Hematopoietic multipotent progenitor cell treated with erythropoietin and hydrocortisone succinate and interleukin-3 and kit ligand, for 17 days (in vitro differentiated cells): ENCODE measurements around the gene ACOX1.

Experiments
- DNase-seq: peaks from one replicate; pipeline ENCODE4 v3.0.0-alpha.2; 2015; ENCODE audit warnings: low spot score

ACOX1 gene

GRCh38 chr17:76008630-76009425 is 29.9 kb upstream of the ACOX1 start:
- DNase-seq, result no peak

- DNase-seq, result no peak
Observed at GRCh38 chr17:76008208-76008607, 29.2 kb upstream of the ACOX1 start.

- no peak for DNase-seq
Observed at GRCh38 chr17:76007850-76008165, 28.8 kb upstream of the ACOX1 start.

- DNase-seq, result no peak
Observed at GRCh38 chr17:76007131-76007849, 28.3 kb upstream of the ACOX1 start.

- peak; percentile 87 for DNase-seq
Observed at GRCh38 chr17:76005263-76006149, 26.5 kb upstream of the ACOX1 start.

GRCh38 chr17:76004750-76005262 is 25.8 kb upstream of the ACOX1 start:
- no peak for DNase-seq

GRCh38 chr17:76003915-76004314 is 24.9 kb upstream of the ACOX1 start:
- no peak for DNase-seq

GRCh38 chr17:76002100-76002499 is 23.1 kb upstream of the ACOX1 start:
- DNase-seq, result no peak

GRCh38 chr17:76000755-76001521 is 22.0 kb upstream of the ACOX1 start, which contains the start of gene CDK3:
TSS of gene CDK3 (plus strand) at chr17:76000855. CDS start at chr17:76001426, 571 bp downstream.
- DNase-seq, result no peak

- DNase-seq, result peak; percentile 62
Observed at GRCh38 chr17:76000016-76000754, 21.2 kb upstream of the ACOX1 start.

- DNase-seq, result no peak
Observed at GRCh38 chr17:75998327-75998795, 19.4 kb upstream of the ACOX1 start.

- DNase-seq, result no peak
Observed at GRCh38 chr17:75996665-75997590, 18.0 kb upstream of the ACOX1 start.

- no peak for DNase-seq
Observed at GRCh38 chr17:75995385-75995925, 16.5 kb upstream of the ACOX1 start.

- DNase-seq, result no peak
Observed at GRCh38 chr17:75994802-75995370, 15.9 kb upstream of the ACOX1 start.

GRCh38 chr17:75991396-75991795 is 12.4 kb upstream of the ACOX1 start:
- no peak for DNase-seq

- DNase-seq, result no peak
Observed at GRCh38 chr17:75987041-75987440, 8.1 kb upstream of the ACOX1 start.

- no peak for DNase-seq
Observed at GRCh38 chr17:75985986-75986385, 7.0 kb upstream of the ACOX1 start.

GRCh38 chr17:75983501-75984181 is 4.7 kb upstream of the ACOX1 start:
- DNase-seq, result peak; percentile 27
